C4-2B (cell line): ENCODE data around the gene DEFB128.

Experiments
- ZFX ChIP-seq: fragments of 450-650 bp; IDR thresholded peaks from 2 replicates; pipeline ENCODE4 v1.6.1; 2017
- TF ChIP-seq, protein P1 (sequence below): fragments of 450-650 bp; conservative IDR thresholded peaks from 2 replicates; pipeline ENCODE4 v1.5.1; 2017; ENCODE audit warnings: mild to moderate bottlenecking

DNA sequence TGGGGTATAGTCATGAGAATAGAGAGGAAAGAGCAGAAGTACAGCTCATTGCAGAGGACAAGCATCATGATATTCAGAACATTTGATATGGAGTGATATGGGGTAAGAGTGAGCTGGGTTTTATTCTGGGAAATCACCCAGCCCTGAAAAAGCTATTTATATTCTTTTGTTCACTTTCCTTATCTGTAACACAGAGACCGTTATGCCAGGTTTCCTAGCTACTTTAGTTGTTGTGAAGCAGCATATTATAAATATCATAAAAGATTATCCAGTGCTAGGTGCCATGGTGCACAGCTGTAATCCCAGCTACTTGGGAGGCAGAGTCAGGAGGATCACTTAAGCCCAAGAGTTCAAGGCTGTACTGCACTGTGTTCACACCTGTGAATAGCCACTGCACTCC lies 27.8 kb upstream of the DEFB128 start:
- TF ChIP-seq, protein P1, sequence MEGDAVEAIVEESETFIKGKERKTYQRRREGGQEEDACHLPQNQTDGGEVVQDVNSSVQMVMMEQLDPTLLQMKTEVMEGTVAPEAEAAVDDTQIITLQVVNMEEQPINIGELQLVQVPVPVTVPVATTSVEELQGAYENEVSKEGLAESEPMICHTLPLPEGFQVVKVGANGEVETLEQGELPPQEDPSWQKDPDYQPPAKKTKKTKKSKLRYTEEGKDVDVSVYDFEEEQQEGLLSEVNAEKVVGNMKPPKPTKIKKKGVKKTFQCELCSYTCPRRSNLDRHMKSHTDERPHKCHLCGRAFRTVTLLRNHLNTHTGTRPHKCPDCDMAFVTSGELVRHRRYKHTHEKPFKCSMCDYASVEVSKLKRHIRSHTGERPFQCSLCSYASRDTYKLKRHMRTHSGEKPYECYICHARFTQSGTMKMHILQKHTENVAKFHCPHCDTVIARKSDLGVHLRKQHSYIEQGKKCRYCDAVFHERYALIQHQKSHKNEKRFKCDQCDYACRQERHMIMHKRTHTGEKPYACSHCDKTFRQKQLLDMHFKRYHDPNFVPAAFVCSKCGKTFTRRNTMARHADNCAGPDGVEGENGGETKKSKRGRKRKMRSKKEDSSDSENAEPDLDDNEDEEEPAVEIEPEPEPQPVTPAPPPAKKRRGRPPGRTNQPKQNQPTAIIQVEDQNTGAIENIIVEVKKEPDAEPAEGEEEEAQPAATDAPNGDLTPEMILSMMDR, result no peak
- no peak for TF ChIP-seq ZFX
